Measurements from ENCODE around the gene OTOF.

The OTOF gene

GRCh38 chr2:26485725-26486418 is 7.9 kb upstream of the OTOF start:
- TF ChIP-seq MAX (IDR thresholded peaks at IDR 0.05) = no peak
- TF ChIP-seq NFIC (IDR thresholded peaks at IDR 0.05) = no peak
- TF ChIP-seq EP300 (IDR thresholded peaks at IDR 0.05; ENCODE audit: borderline replicate concordance) = no peak
- TF ChIP-seq REST (IDR thresholded peaks at IDR 0.05; ENCODE audit: low read depth) = no peak
- TF ChIP-seq EGR1 (IDR thresholded peaks at IDR 0.05) = no peak
- no peak for TF ChIP-seq USF1 (IDR thresholded peaks at IDR 0.05)
- no peak for TF ChIP-seq YY1 (IDR thresholded peaks at IDR 0.05; ENCODE audit: low read depth)
- TF ChIP-seq TEAD4 (IDR thresholded peaks at IDR 0.05) = no peak
- TF ChIP-seq RAD21 (IDR thresholded peaks at IDR 0.05; ENCODE audit: low read depth) = no peak
- no peak for TF ChIP-seq CREB1 (IDR thresholded peaks at IDR 0.05; ENCODE audit: low read depth)
- no peak for TF ChIP-seq TAF1 (IDR thresholded peaks at IDR 0.05; ENCODE audit: low read depth)
- TF ChIP-seq CEBPB (IDR thresholded peaks at IDR 0.05) = no peak
- TF ChIP-seq ZBTB7A (IDR thresholded peaks at IDR 0.05; ENCODE audit: low read depth) = no peak
- TF ChIP-seq FOXM1 (IDR thresholded peaks at IDR 0.05; ENCODE audit: borderline replicate concordance, low read depth) = no peak

GRCh38 chr2:26485099-26485498 is 7.2 kb upstream of the OTOF start:
- TF ChIP-seq TAF1 (IDR thresholded peaks at IDR 0.05; ENCODE audit: low read depth) = no peak
- TF ChIP-seq MAX (IDR thresholded peaks at IDR 0.05) = no peak
- no peak for TF ChIP-seq FOXM1 (IDR thresholded peaks at IDR 0.05; ENCODE audit: borderline replicate concordance, low read depth)
- TF ChIP-seq EGR1 (IDR thresholded peaks at IDR 0.05) = no peak
- TF ChIP-seq REST (IDR thresholded peaks at IDR 0.05; ENCODE audit: low read depth) = no peak
- TF ChIP-seq CEBPB (IDR thresholded peaks at IDR 0.05) = no peak
- no peak for TF ChIP-seq NFIC (IDR thresholded peaks at IDR 0.05)
- no peak for TF ChIP-seq TCF12 (IDR thresholded peaks at IDR 0.05; ENCODE audit: low read depth)
- TF ChIP-seq YY1 (IDR thresholded peaks at IDR 0.05; ENCODE audit: low read depth) = no peak
- no peak for TF ChIP-seq TEAD4 (IDR thresholded peaks at IDR 0.05)
- TF ChIP-seq RAD21 (IDR thresholded peaks at IDR 0.05; ENCODE audit: low read depth) = no peak
- no peak for TF ChIP-seq USF1 (IDR thresholded peaks at IDR 0.05)
- TF ChIP-seq EP300 (IDR thresholded peaks at IDR 0.05; ENCODE audit: borderline replicate concordance) = no peak
- no peak for TF ChIP-seq CREB1 (IDR thresholded peaks at IDR 0.05; ENCODE audit: low read depth)
- no peak for TF ChIP-seq ZBTB7A (IDR thresholded peaks at IDR 0.05; ENCODE audit: low read depth)

GRCh38 chr2:26484579-26484978 is 6.7 kb upstream of the OTOF start:
- TF ChIP-seq USF1 (IDR thresholded peaks at IDR 0.05) = no peak

- TF ChIP-seq NFIC (IDR thresholded peaks at IDR 0.05) = no peak
- no peak for TF ChIP-seq TEAD4 (IDR thresholded peaks at IDR 0.05)
- TF ChIP-seq RAD21 (IDR thresholded peaks at IDR 0.05; ENCODE audit: low read depth) = no peak
- no peak for TF ChIP-seq ZBTB7A (IDR thresholded peaks at IDR 0.05; ENCODE audit: low read depth)
- TF ChIP-seq MAX (IDR thresholded peaks at IDR 0.05) = no peak
- TF ChIP-seq TAF1 (IDR thresholded peaks at IDR 0.05; ENCODE audit: low read depth) = no peak
- no peak for TF ChIP-seq YY1 (IDR thresholded peaks at IDR 0.05; ENCODE audit: low read depth)
- TF ChIP-seq FOXM1 (IDR thresholded peaks at IDR 0.05; ENCODE audit: borderline replicate concordance, low read depth) = no peak
- TF ChIP-seq EGR1 (IDR thresholded peaks at IDR 0.05) = no peak
- TF ChIP-seq CEBPB (IDR thresholded peaks at IDR 0.05) = no peak
These were observed 6.1 kb upstream of the OTOF start for GRCh38 chr2:26483957-26484565.

- TF ChIP-seq USF1 (IDR thresholded peaks at IDR 0.05) (no peak), TEAD4 (IDR thresholded peaks at IDR 0.05) (no peak), RAD21 (IDR thresholded peaks at IDR 0.05; ENCODE audit: low read depth) (no peak), YY1 (IDR thresholded peaks at IDR 0.05; ENCODE audit: low read depth) (no peak), CREB1 (IDR thresholded peaks at IDR 0.05; ENCODE audit: low read depth) (no peak), EGR1 (IDR thresholded peaks at IDR 0.05) (no peak), TAF1 (IDR thresholded peaks at IDR 0.05; ENCODE audit: low read depth) (no peak), NFIC (IDR thresholded peaks at IDR 0.05) (no peak), REST (IDR thresholded peaks at IDR 0.05; ENCODE audit: low read depth) (no peak), FOXM1 (IDR thresholded peaks at IDR 0.05; ENCODE audit: borderline replicate concordance, low read depth) (no peak), CEBPB (IDR thresholded peaks at IDR 0.05) (no peak)
These were observed 5.6 kb upstream of the OTOF start for GRCh38 chr2:26483516-26483915.

Data from Ishikawa (cell line).